IMR-90 (cell line): ENCODE measurements around the gene RADX. TPM values are rescaled to one million over a fixed set of nuclear protein-coding genes. Genes with fewer than 3 reads are reported as not detected.

Experiments
- ATAC-seq: fragments of 200-7000 bp; cut with Tn5 transposase; 2 replicates; pipeline ENCODE4 v1.9.1; 2020; ENCODE audit warnings: low read depth, mild to moderate bottlenecking, moderate library complexity
- BruUV-seq: library from RNA; stranded (reverse); fragments of 400-500 nt; replicated peaks from 2 replicates; lab custom pipeline; 2021; lab: Mats Ljungman, UMichigan
- CTCF ChIA-PET: fragments of 300-600 bp; formaldehyde crosslinking; extraction: SDS; loops from one replicate; lab custom pipeline; 2021; ENCODE audit warnings: antibody characterized with exemption; lab: Yijun Ruan, JAX
- POLR2A ChIA-PET: fragments of 300-600 bp; sonication (Branson Sonifier 250); formaldehyde crosslinking; loops from one replicate; lab custom pipeline; 2022; ENCODE audit warnings: antibody characterized with exemption; ENCODE audit not compliant: unreplicated experiment; lab: Charles Lee
- DNase-seq: peaks from one replicate; pipeline ENCODE4 v3.0.0; 2013
- H2AFZ ChIP-seq: replicated peaks from 2 replicates; pipeline ENCODE3; 2013; ENCODE audit warnings: low read length, mild to moderate bottlenecking; ENCODE audit not compliant: poor library complexity
- H2AK5ac ChIP-seq: 2 replicates; pipeline ENCODE4 v1.6.1; 2013; ENCODE audit warnings: low read depth, low read length, inconsistent platforms
- H2AK9ac ChIP-seq: replicated peaks from 2 replicates; pipeline ENCODE3; 2013; ENCODE audit warnings: mild to moderate bottlenecking, low read depth, low read length, moderate library complexity; ENCODE audit not compliant: poor library complexity
- H2BK120ac ChIP-seq: 2 replicates; pipeline ENCODE4 v1.6.1; 2013; ENCODE audit warnings: low read depth, low read length, inconsistent platforms
- H2BK15ac ChIP-seq: 3 replicates; pipeline ENCODE4 v1.6.1; 2013; ENCODE audit warnings: low read depth, low read length, inconsistent platforms
- H2BK20ac ChIP-seq: 2 replicates; pipeline ENCODE4 v1.6.1; 2013; ENCODE audit warnings: low read depth, mild to moderate bottlenecking, inconsistent platforms, low read length, moderate library complexity
- H2BK5ac ChIP-seq: 2 replicates; pipeline ENCODE4 v1.6.1; 2013; ENCODE audit warnings: mild to moderate bottlenecking, low read depth, low read length, inconsistent platforms; ENCODE audit not compliant: poor library complexity, severe bottlenecking
- H3K14ac ChIP-seq: replicated peaks from 2 replicates; pipeline ENCODE4 v1.6.1; 2013; ENCODE audit warnings: low read depth, low read length, inconsistent platforms
- H3K18ac ChIP-seq: 2 replicates; pipeline ENCODE4 v1.6.1; 2013; ENCODE audit warnings: low read depth, low read length, control low read depth
- H3K23ac ChIP-seq: 2 replicates; pipeline ENCODE4 v1.6.1; 2013; ENCODE audit warnings: low read depth, low read length, inconsistent platforms
- H3K27ac ChIP-seq: 2 replicates; pipeline ENCODE4 v1.5.1; 2013; ENCODE audit warnings: mild to moderate bottlenecking, control low read depth, low read length; ENCODE audit not compliant: insufficient read depth
- H3K27me3 ChIP-seq: 2 replicates; pipeline ENCODE4 v1.6.1; 2013; ENCODE audit warnings: low read length; ENCODE audit not compliant: control insufficient read depth, insufficient read depth
- H3K36me3 ChIP-seq: 2 replicates; pipeline ENCODE4 v1.6.1; 2013; ENCODE audit warnings: low read length, mixed read lengths; ENCODE audit not compliant: control insufficient read depth, insufficient read depth
- H3K4ac ChIP-seq: 2 replicates; pipeline ENCODE4 v1.6.1; 2013; ENCODE audit warnings: low read depth, low read length, inconsistent platforms
- H3K4me1 ChIP-seq: 2 replicates; pipeline ENCODE4 v1.6.1; 2013; ENCODE audit warnings: low read length, mixed read lengths; ENCODE audit not compliant: control insufficient read depth, insufficient read depth
- H3K4me2 ChIP-seq: 2 replicates; pipeline ENCODE4 v1.6.1; 2013; ENCODE audit warnings: low read depth, mild to moderate bottlenecking, control low read depth, low read length, moderate library complexity
- H3K4me3 ChIP-seq: 2 replicates; pipeline ENCODE4 v1.5.1; 2013; ENCODE audit warnings: low read depth, mild to moderate bottlenecking, control low read depth, low read length, moderate library complexity; ENCODE audit not compliant: insufficient read depth
- H3K56ac ChIP-seq: 2 replicates; pipeline ENCODE4 v1.6.1; 2013; ENCODE audit warnings: low read length, inconsistent platforms; ENCODE audit not compliant: insufficient read depth; ENCODE audit errors: extremely low read depth
- H3K79me1 ChIP-seq, 2 experiments: 2 replicates each; pipeline ENCODE4 v1.6.1; 2013; ENCODE audit warnings: low read length in 2 of 2, inconsistent platforms in 1 of 2, low read depth in 1 of 2
- H3K9ac ChIP-seq: 2 replicates; pipeline ENCODE4 v1.6.1; 2013; ENCODE audit warnings: low read depth, low read length, control low read depth
- H3K9me1 ChIP-seq: 2 replicates; pipeline ENCODE4 v1.6.1; 2013; ENCODE audit warnings: low read length, inconsistent platforms; ENCODE audit not compliant: insufficient read depth
- H3K9me3 ChIP-seq: 2 replicates; pipeline ENCODE4 v1.6.1; 2013; ENCODE audit warnings: low read length; ENCODE audit not compliant: control insufficient read depth, insufficient read depth
- H4K20me1 ChIP-seq: 2 replicates; pipeline ENCODE4 v1.6.1; 2013; ENCODE audit warnings: low read length, inconsistent platforms; ENCODE audit not compliant: insufficient read depth
- H4K5ac ChIP-seq: 2 replicates; pipeline ENCODE4 v1.6.1; 2013; ENCODE audit warnings: mild to moderate bottlenecking, low read depth, low read length, control low read depth
- H4K8ac ChIP-seq, 2 experiments: 2 replicates each; pipeline ENCODE4 v1.6.1; 2013; ENCODE audit warnings: low read depth in 2 of 2, low read length in 2 of 2, control low read depth in 1 of 2, inconsistent platforms in 1 of 2
- H4K91ac ChIP-seq: 2 replicates; pipeline ENCODE4 v1.6.1; 2013; ENCODE audit warnings: low read depth, low read length, inconsistent platforms; ENCODE audit not compliant: insufficient read depth
- BHLHE40 ChIP-seq: fragments of 150-350 bp; IDR thresholded peaks from 2 replicates; pipeline ENCODE4 v1.6.1; 2016; ENCODE audit warnings: mild to moderate bottlenecking, low read depth, low read length
- CEBPB ChIP-seq: IDR thresholded peaks from 2 replicates; pipeline ENCODE4 v1.6.1; 2012; ENCODE audit warnings: low read depth, low read length, improper control_type of control experiment
- CHD1 ChIP-seq: IDR thresholded peaks from 2 replicates; pipeline ENCODE4 v1.6.1; 2012; ENCODE audit warnings: low read depth, low read length, improper control_type of control experiment
- CTCF ChIP-seq: conservative IDR thresholded peaks from 2 replicates; pipeline ENCODE4 v1.5.1; 2012; ENCODE audit warnings: mild to moderate bottlenecking, low read depth, low read length, improper control_type of control experiment
- ELK1 ChIP-seq: fragments of 150-350 bp; IDR thresholded peaks from 2 replicates; pipeline ENCODE4 v1.6.1; 2016; ENCODE audit warnings: low read depth, mild to moderate bottlenecking, low read length, moderate library complexity, borderline replicate concordance
- FOS ChIP-seq: fragments of 150-350 bp; IDR thresholded peaks from 2 replicates; pipeline ENCODE4 v1.6.1; 2016; ENCODE audit warnings: low read depth, low read length
- MAFK ChIP-seq: IDR thresholded peaks from 2 replicates; pipeline ENCODE4 v1.6.1; 2012; ENCODE audit warnings: low read depth, low read length, improper control_type of control experiment
- MXI1 ChIP-seq: IDR thresholded peaks from 2 replicates; pipeline ENCODE4 v1.6.1; 2012; ENCODE audit warnings: low read depth, mild to moderate bottlenecking, low read length, moderate library complexity, borderline replicate concordance
- NFE2L2 ChIP-seq: fragments of 150-350 bp; IDR thresholded peaks from 2 replicates; pipeline ENCODE4 v1.6.1; 2016; ENCODE audit warnings: low read depth, mild to moderate bottlenecking, low read length
- POLR2A ChIP-seq: IDR thresholded peaks from 2 replicates; pipeline ENCODE4 v1.6.1; 2012; ENCODE audit warnings: mild to moderate bottlenecking, low read depth, low read length
- RAD21 ChIP-seq: IDR thresholded peaks from 2 replicates; pipeline ENCODE4 v1.6.1; 2012; ENCODE audit warnings: low read length, improper control_type of control experiment
- RCOR1 ChIP-seq: IDR thresholded peaks from 2 replicates; pipeline ENCODE4 v1.6.1; 2012; ENCODE audit warnings: mild to moderate bottlenecking, low read length, improper control_type of control experiment; ENCODE audit not compliant: insufficient replicate concordance
- RFX5 ChIP-seq: IDR thresholded peaks from 2 replicates; pipeline ENCODE4 v1.8.0; 2012; ENCODE audit warnings: low read depth, mild to moderate bottlenecking, low read length, moderate library complexity
- SMC3 ChIP-seq: fragments of 150-350 bp; IDR thresholded peaks from 2 replicates; pipeline ENCODE4 v1.6.1; 2016; ENCODE audit warnings: low read depth, mild to moderate bottlenecking, antibody characterized with exemption, low read length, moderate library complexity
- USF2 ChIP-seq: fragments of 150-350 bp; IDR thresholded peaks from 2 replicates; pipeline ENCODE4 v1.6.1; 2017; ENCODE audit warnings: mild to moderate bottlenecking, antibody characterized with exemption, low read length, low read depth
- WGBS, 2 experiments: methylation state at CpG; one replicate each; pipeline versions ENCODE4 v1.1.5 to v1.1.7; 2013; ENCODE audit warnings: missing lambda C conversion rate in 2 of 2; ENCODE audit not compliant: insufficient read length in 1 of 2; ENCODE audit errors: extremely low coverage in 2 of 2; 5-methylcytosine and 5-hydroxymethylcytosine counted together
- dilution Hi-C: fragments of 300-500 bp; cut with HindIII; formaldehyde crosslinking; loops from one replicate; pipeline ENCODE4 v1.14.3; 2018; ENCODE audit warnings: low sequenced_read_pairs; ENCODE audit not compliant: unreplicated experiment
- in situ Hi-C: fragments of 300-500 bp; cut with MboI; formaldehyde crosslinking; loops from 3 replicates; pipeline ENCODE4 v1.14.3; 2019; ENCODE audit warnings: low sequenced_read_pairs, inconsistent platforms, mixed read lengths
- intact Hi-C: fragments of 100-400 bp; cut with micrococcal nuclease; formaldehyde crosslinking; loops from 2 replicates; pipeline ENCODE4 v1.10.0; 2022
- polyA plus RNA-seq, 3 experiments: library from polyadenylated mRNA; depleted of rRNA; stranded (reverse); fragments of >200 nt; gene quantifications; 2 replicates each; pipeline ENCODE4 v1.2.3, GENCODE V29; 2012; ENCODE audit warnings: low replicate concordance in 1 of 3
- total RNA-seq: library from RNA; depleted of rRNA; stranded (reverse); fragments of >200 nt; gene quantifications from 2 replicates; pipeline ENCODE4 v1.2.3, GENCODE V29; 2012

Gene RADX
- total and polyA plus RNA-seq, 2 of the 4 experiments (the other 2 are of a cell fraction), result 1.6 to 1.8 TPM

- Histone ChIP-seq H3K79me1 (no peaks in the 10 kb centered on the region), H3K56ac (no peak overlapping the region), H3K4ac (no peak overlapping the region), H2BK120ac (no peak overlapping the region), H2AK5ac (no peak overlapping the region), H3K18ac (no peak overlapping the region), H3K27ac (no peak overlapping the region), H3K4me3 (no peak overlapping the region), H3K9me1 (no peaks in the 10 kb centered on the region), H4K8ac (no peak overlapping the region), H4K91ac (no peak overlapping the region), H3K9me3 (no peaks in the 10 kb centered on the region), H2AK9ac (no peak overlapping the region), H3K36me3 (no peaks in the 10 kb centered on the region), H2BK20ac (no peak overlapping the region), H2BK5ac (no peak overlapping the region), H3K9ac (no peak overlapping the region), H3K4me1 (peaks cover 1% of the 10 kb centered on the region; the same call in 1 of the 2 replicates), H3K27me3 (no peaks in the 10 kb centered on the region), H3K14ac (no peak overlapping the region), H2AFZ (no peak overlapping the region), H4K20me1 (no peaks in the 10 kb centered on the region), H2BK15ac (no peak overlapping the region), H3K23ac (no peak overlapping the region), H4K5ac (no peak overlapping the region), H3K4me2 (no peak overlapping the region)
- TF ChIP-seq ELK1 (no peak), CEBPB (no peak), MAFK (no peak), CTCF (no peak), BHLHE40 (no peak), RCOR1 (no peak), CHD1 (no peak), NFE2L2 (no peak), RFX5 (no peak), SMC3 (no peak), RAD21 (no peak), MXI1 (no peak), USF2 (no peak), FOS (no peak), POLR2A (no peak)
- ATAC-seq, result no peak
- intact Hi-C loops, result no loop called here
- in situ Hi-C loops, result no loop called here
- POLR2A ChIA-PET, result no interaction called here
- dilution Hi-C loops, result no loop called here
- no TSS peak for BruUV-seq
- no peak for DNase-seq
- no CpG with 5 or more reads among the region's 3 CpGs for WGBS, 2 experiments
- CTCF ChIA-PET, result interaction anchor here (1.0 kb wide), 1 partner anchor 11 kb away, joined by 3 read pairs; no protein-coding TSS in a partner anchor
Measured at GRCh38 chrX:106706466-106706865, 94.7 kb downstream of the RADX start.
